ENCODE results near the gene CFAP74.

The CFAP74 gene

GRCh38 chr1:1879942-1880341, 123.6 kb downstream of the CFAP74 start:
- no peak for FAIRE-seq
- TF ChIP-seq TAF1 (IDR thresholded peaks at IDR 0.05; ENCODE audit: borderline replicate concordance, low read depth, low read length), result no peak
- no peak for TF ChIP-seq POLR2A (IDR thresholded peaks at IDR 0.05; ENCODE audit: low read depth, low read length)
- no peak for TF ChIP-seq POLR2AphosphoS5 (IDR thresholded peaks at IDR 0.05; ENCODE audit: low read depth, low read length)

GRCh38 chr1:1877865-1878436, 125.6 kb downstream of the CFAP74 start:
- FAIRE-seq, result no peak
- no peak for TF ChIP-seq TAF1 (IDR thresholded peaks at IDR 0.05; ENCODE audit: borderline replicate concordance, low read depth, low read length)
- no peak for TF ChIP-seq POLR2AphosphoS5 (IDR thresholded peaks at IDR 0.05; ENCODE audit: low read depth, low read length)
- peak; percentile 15; the same call in 1 of the 2 replicates for TF ChIP-seq POLR2A (IDR thresholded peaks at IDR 0.05; ENCODE audit: low read depth, low read length)
- no peak for DNase-seq (ENCODE audit: insufficient read length)

More at GRCh38 chr1:1879942-1880341, 123.6 kb downstream of the CFAP74 start:
- DNase-seq (ENCODE audit: insufficient read length), result no peak

GRCh38 chr1:1876335-1876930, 127.2 kb downstream of the CFAP74 start:
- TF ChIP-seq POLR2AphosphoS5 (IDR thresholded peaks at IDR 0.05; ENCODE audit: low read depth, low read length), result 0 out of 2 replicates have a peak, but pooled peaks have one; percentile 46
- no peak for TF ChIP-seq POLR2A (IDR thresholded peaks at IDR 0.05; ENCODE audit: low read depth, low read length)
- FAIRE-seq (no peak), DNase-seq (ENCODE audit: insufficient read length) (no peak)

GRCh38 chr1:1875932-1876331, 127.7 kb downstream of the CFAP74 start:
- FAIRE-seq (no peak), DNase-seq (ENCODE audit: insufficient read length) (no peak)
- TF ChIP-seq POLR2AphosphoS5 (IDR thresholded peaks at IDR 0.05; ENCODE audit: low read depth, low read length) (peak; percentile 35), TAF1 (IDR thresholded peaks at IDR 0.05; ENCODE audit: borderline replicate concordance, low read depth, low read length) (no peak), POLR2A (IDR thresholded peaks at IDR 0.05; ENCODE audit: low read depth, low read length) (no peak)

- DNase-seq (ENCODE audit: insufficient read length) (no peak), FAIRE-seq (no peak)
- TF ChIP-seq POLR2A (IDR thresholded peaks at IDR 0.05; ENCODE audit: low read depth, low read length) (peak; percentile 39; the same call in 1 of the 2 replicates), POLR2AphosphoS5 (IDR thresholded peaks at IDR 0.05; ENCODE audit: low read depth, low read length) (peak; percentile 29; the same call in 1 of the 2 replicates), TAF1 (IDR thresholded peaks at IDR 0.05; ENCODE audit: borderline replicate concordance, low read depth, low read length) (no peak)
These were observed 128.7 kb downstream of the CFAP74 start for GRCh38 chr1:1874901-1875300.

- DNase-seq (ENCODE audit: insufficient read length), result no peak
- TF ChIP-seq POLR2AphosphoS5 (IDR thresholded peaks at IDR 0.05; ENCODE audit: low read depth, low read length) (no peak; the same call in 1 of the 2 replicates), TAF1 (IDR thresholded peaks at IDR 0.05; ENCODE audit: borderline replicate concordance, low read depth, low read length) (no peak), POLR2A (IDR thresholded peaks at IDR 0.05; ENCODE audit: low read depth, low read length) (no peak)
- no peak for FAIRE-seq
These were observed 130.4 kb downstream of the CFAP74 start for GRCh38 chr1:1873186-1873585.

- FAIRE-seq (no peak), DNase-seq (ENCODE audit: insufficient read length) (no peak)
- TF ChIP-seq POLR2AphosphoS5 (IDR thresholded peaks at IDR 0.05; ENCODE audit: low read depth, low read length) (peak; percentile 81), TAF1 (IDR thresholded peaks at IDR 0.05; ENCODE audit: borderline replicate concordance, low read depth, low read length) (no peak), POLR2A (IDR thresholded peaks at IDR 0.05; ENCODE audit: low read depth, low read length) (peak; percentile 31; the same call in 1 of the 2 replicates)
These were observed 131.1 kb downstream of the CFAP74 start for GRCh38 chr1:1872329-1872994.

Data from GM12892 (cell line).